Astrocyte of the spinal cord (primary cell): ENCODE results near the gene INHA.
A peak's percentile ranks its signal among the peaks of the same experiment; 100 is the strongest.

Experiments used
- DNase-seq: peaks from one replicate; pipeline ENCODE4 v3.0.0; 2011; ENCODE audit warnings: low read depth, low spot score
- H3K4me3 ChIP-seq: 2 replicates; pipeline ENCODE4 v1.5.1; 2011; ENCODE audit warnings: low read depth, mild to moderate bottlenecking, low read length, moderate library complexity
- CTCF ChIP-seq: IDR thresholded peaks from 2 replicates; pipeline ENCODE4 v1.5.1; 2012; ENCODE audit warnings: low read depth, mild to moderate bottlenecking, low read length, inconsistent platforms
- in situ Hi-C: cut with HindIII; loops from 2 replicates; pipeline ENCODE4 v1.10.0; 2017; ENCODE audit warnings: low sequenced_read_pairs

INHA gene

GRCh38 chr2:219527076-219527394 lies 45.1 kb upstream of the INHA start:
- in situ Hi-C loops: no loop called here
- no peak for DNase-seq
- no peak for TF ChIP-seq CTCF
- no peak overlapping the region for H3K4me3 ChIP-seq

- in situ Hi-C loops: no loop called here
- no peak for DNase-seq
- TF ChIP-seq CTCF: no peak
- no peak overlapping the region for H3K4me3 ChIP-seq
Observed at GRCh38 chr2:219527472-219527871, 44.6 kb upstream of the INHA start.

- in situ Hi-C loops: no loop called here
- TF ChIP-seq CTCF: peak; percentile 95
- DNase-seq: peak; percentile 78
- H3K4me3 ChIP-seq: peak overlapping the region; percentile 1
Observed at GRCh38 chr2:219530048-219530963, 41.8 kb upstream of the INHA start.

- DNase-seq: no peak
- TF ChIP-seq CTCF: no peak
- H3K4me3 ChIP-seq: no peak overlapping the region
- in situ Hi-C loops: no loop called here
Observed at GRCh38 chr2:219531639-219532377, 40.3 kb upstream of the INHA start.

- TF ChIP-seq CTCF: no peak
- in situ Hi-C loops: no loop called here
- H3K4me3 ChIP-seq: no peak overlapping the region
- no peak for DNase-seq
Observed at GRCh38 chr2:219532378-219532649, 39.8 kb upstream of the INHA start.

GRCh38 chr2:219533930-219534661 lies 38.0 kb upstream of the INHA start:
- H3K4me3 ChIP-seq: no peak overlapping the region
- in situ Hi-C loops: no loop called here
- no peak for TF ChIP-seq CTCF
- DNase-seq: no peak
